Measurements from ENCODE around the gene MCAT. TPM values are rescaled to one million over a fixed set of nuclear protein-coding genes. Genes with fewer than 3 reads are reported as not detected.

MCAT gene
- total RNA-seq, 4 donors from 2014 or later = 20.2 to 44.4 (median 31.9) TPM

- 59 to 70% methylated on average over 13 of the region's 13 CpGs for WGBS, 2 donors
Observed at GRCh38 chr22:43128116-43128515, 15.1 kb downstream of the MCAT start.

GRCh38 chr22:43127166-43127908 is 15.9 kb downstream of the MCAT start:
- DNase-seq (ENCODE audit: low spot score in 2 of 2) = no peak
- H3K4me1 ChIP-seq = peaks cover 0 to 17% (median 6%) of the 10 kb centered on the region in 4 donors
- H3K27me3 ChIP-seq = no peaks in the 10 kb centered on the region
- H3K9me3 ChIP-seq = no peaks in the 10 kb centered on the region
- no peak for TF ChIP-seq CTCF (IDR thresholded peaks at IDR 0.05)
- no peak for TF ChIP-seq EP300 (IDR thresholded peaks at IDR 0.05)
- TF ChIP-seq POLR2A (IDR thresholded peaks at IDR 0.05) = no peak
- peaks cover 0 to 13% (median 0%) of the 10 kb centered on the region in 3 donors for H3K36me3 ChIP-seq
- no peak overlapping the region for H3K4me3 ChIP-seq
- H3K27ac ChIP-seq = peak overlapping the region in 1 of 4 donors; percentile 40
- 89 to 90% methylated on average over 13 to 17 of the region's 17 CpGs for WGBS, 2 donors

More at GRCh38 chr22:43128116-43128515, 15.1 kb downstream of the MCAT start:
- no peak overlapping the region for H3K4me3 ChIP-seq
- peaks cover 0 to 21% (median 0%) of the 10 kb centered on the region in 3 donors for H3K36me3 ChIP-seq
- peaks cover 0 to 17% (median 6%) of the 10 kb centered on the region in 4 donors for H3K4me1 ChIP-seq
- peak overlapping the region in 1 of 4 donors; percentile 40 for H3K27ac ChIP-seq
- no peaks in the 10 kb centered on the region for H3K9me3 ChIP-seq
- TF ChIP-seq EP300 (IDR thresholded peaks at IDR 0.05) (no peak), POLR2A (IDR thresholded peaks at IDR 0.05) (no peak), CTCF (IDR thresholded peaks at IDR 0.05) (no peak)
- H3K27me3 ChIP-seq = no peaks in the 10 kb centered on the region
- DNase-seq (ENCODE audit: low spot score in 2 of 2) = no peak

GRCh38 chr22:43126501-43127165 is 16.6 kb downstream of the MCAT start:
- Histone ChIP-seq H3K27me3 (no peaks in the 10 kb centered on the region), H3K4me1 (peaks cover 0 to 13% (median 6%) of the 10 kb centered on the region in 4 donors), H3K4me3 (no peak overlapping the region), H3K27ac (peak overlapping the region in 1 of 4 donors; percentile 40), H3K36me3 (peaks cover 0 to 6% (median 0%) of the 10 kb centered on the region in 3 donors), H3K9me3 (no peaks in the 10 kb centered on the region)
- TF ChIP-seq POLR2A (IDR thresholded peaks at IDR 0.05) (no peak), EP300 (IDR thresholded peaks at IDR 0.05) (no peak)
- 55 to 64% methylated on average over 3 to 5 of the region's 5 CpGs for WGBS, 2 donors
- no peak for DNase-seq (ENCODE audit: low spot score in 2 of 2)

GRCh38 chr22:43118953-43119458 is 24.2 kb downstream of the MCAT start:
- H3K27me3 ChIP-seq = peaks cover 0 to 21% of the 10 kb centered on the region in 2 donors
- H3K9me3 ChIP-seq = no peaks in the 10 kb centered on the region
- no peak overlapping the region for H3K4me3 ChIP-seq
- no peaks in the 10 kb centered on the region for H3K4me1 ChIP-seq
- H3K27ac ChIP-seq = no peak overlapping the region
- DNase-seq (ENCODE audit: low spot score in 2 of 2) = no peak
- peaks cover 0 to 4% (median 0%) of the 10 kb centered on the region in 3 donors for H3K36me3 ChIP-seq
- WGBS, 2 donors = 70 to 71% methylated on average over 7 of the region's 7 CpGs
- TF ChIP-seq CTCF (IDR thresholded peaks at IDR 0.05) (no peak), EP300 (IDR thresholded peaks at IDR 0.05) (no peak), POLR2A (IDR thresholded peaks at IDR 0.05) (no peak)

GRCh38 chr22:43118024-43118849 is 25.0 kb downstream of the MCAT start:
- no peak overlapping the region for H3K27ac ChIP-seq
- WGBS, 2 donors = 66 to 69% methylated on average over 18 to 21 of the region's 21 CpGs
- no peak overlapping the region for H3K4me3 ChIP-seq
- H3K27me3 ChIP-seq = peaks cover 0 to 29% of the 10 kb centered on the region in 2 donors
- TF ChIP-seq POLR2A (IDR thresholded peaks at IDR 0.05) (no peak), EP300 (IDR thresholded peaks at IDR 0.05) (no peak), CTCF (IDR thresholded peaks at IDR 0.05) (no peak)
- H3K36me3 ChIP-seq = peaks cover 0 to 4% (median 0%) of the 10 kb centered on the region in 3 donors
- H3K9me3 ChIP-seq = no peaks in the 10 kb centered on the region
- DNase-seq (ENCODE audit: low spot score in 2 of 2) = no peak
- no peaks in the 10 kb centered on the region for H3K4me1 ChIP-seq

Measured in tibial nerve (tissue), 4 donors.